ENCODE measurements around the gene ARHGEF12. TPM values are rescaled to one million over a fixed set of nuclear protein-coding genes. Genes with fewer than 3 reads are reported as not detected.

Gene ARHGEF12
- total RNA-seq, 1 donor from 2014 or later = 85.6 TPM

DNA sequence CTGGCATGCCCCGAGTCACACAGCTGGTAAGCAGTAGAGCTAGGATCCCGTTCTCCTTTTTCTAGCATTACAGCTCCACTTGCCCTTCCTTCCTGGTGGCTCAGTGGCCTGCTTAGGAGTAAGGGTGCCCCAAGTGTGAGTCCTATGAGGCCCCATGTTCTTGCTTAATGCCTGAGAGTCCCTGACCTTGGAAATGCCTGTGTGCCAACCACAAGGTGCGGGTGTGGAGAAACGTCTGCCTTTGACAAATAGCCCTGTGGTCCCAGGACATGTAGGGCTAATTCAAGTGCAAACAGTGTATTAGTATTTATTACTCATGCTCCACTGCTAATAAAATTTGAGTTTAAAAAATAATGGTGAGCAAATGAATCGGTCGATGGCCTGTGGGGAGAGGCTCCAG lies 193.7 kb downstream of the ARHGEF12 start:
- no peak for DNase-seq (ENCODE audit: low read depth)

DNA sequence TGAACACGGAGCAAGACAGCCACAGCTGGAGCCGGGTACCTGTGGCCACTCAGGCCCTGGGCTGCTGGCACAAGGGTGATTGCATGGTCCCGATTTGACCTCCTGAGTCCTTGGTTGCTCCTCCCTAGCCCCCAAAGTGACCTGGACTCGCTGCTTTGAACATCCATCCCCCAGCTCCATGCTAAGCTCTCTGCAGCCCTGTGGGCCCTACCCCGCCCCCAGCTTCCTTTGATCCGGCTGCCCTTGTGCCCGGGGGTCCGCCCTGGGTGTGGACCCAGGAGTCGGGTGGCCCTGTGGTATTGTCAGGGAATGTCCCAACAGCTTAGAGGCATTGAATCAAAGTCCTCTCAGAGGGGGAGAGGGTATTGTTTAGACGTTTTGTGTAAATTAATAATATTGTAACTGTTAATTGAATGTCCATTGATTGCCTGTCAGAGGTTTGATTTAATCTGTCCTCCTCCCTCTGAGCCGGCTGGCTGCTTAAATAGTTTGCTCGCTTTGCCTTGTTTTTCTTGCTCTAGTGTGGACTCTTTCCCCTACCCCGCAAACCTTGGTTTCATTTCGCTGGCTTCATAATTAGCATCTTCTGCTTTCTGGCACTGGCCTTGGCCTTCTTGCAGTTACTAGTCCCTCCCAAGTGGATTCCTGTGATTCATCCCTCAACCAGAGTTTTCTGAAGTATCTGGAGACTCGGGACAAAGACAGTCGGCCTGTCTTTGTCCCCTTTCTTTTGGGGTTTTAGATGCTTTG lies 196.0 kb downstream of the ARHGEF12 start:
- DNase-seq (ENCODE audit: low read depth) = no peak

GRCh38 chr11:120532832-120533196 lies 196.6 kb downstream of the ARHGEF12 start:
- no peak for DNase-seq (ENCODE audit: low read depth)

GRCh38 chr11:120536091-120536796 lies 200.0 kb downstream of the ARHGEF12 start:
- no peak for DNase-seq (ENCODE audit: low read depth)

- DNase-seq (ENCODE audit: low read depth) = no peak
Measured at GRCh38 chr11:120536797-120537169, 200.6 kb downstream of the ARHGEF12 start.

- DNase-seq (ENCODE audit: low read depth) = no peak
Measured at GRCh38 chr11:120537996-120538395, 201.8 kb downstream of the ARHGEF12 start.

GRCh38 chr11:120538707-120539106 lies 202.5 kb downstream of the ARHGEF12 start:
- DNase-seq (ENCODE audit: low read depth) = no peak

Other genes starting within 250 kb of the ARHGEF12 start
- gene TRIM29, start 198.3 kb upstream of the ARHGEF12 start, total RNA-seq = not detected in 2 replicates
- gene OAF, start 125.4 kb upstream of the ARHGEF12 start, total RNA-seq = 6.3 and 9.3 TPM in 2 replicates
- gene POU2F3, start 96.3 kb upstream of the ARHGEF12 start, total RNA-seq = not detected in 2 replicates
- gene TLCD5, start 11.1 kb upstream of the ARHGEF12 start, total RNA-seq = 17.7 and 24.2 TPM in 2 replicates
- 0.27 and 0.52 TPM in 2 replicates for gene GRIK4, start 175.3 kb downstream of the ARHGEF12 start, total RNA-seq